Astrocyte (in vitro differentiated cells and primary cell): ENCODE data around the gene SHC4. TPM values are rescaled to one million over a fixed set of nuclear protein-coding genes. Genes with fewer than 3 reads are reported as not detected.
A peak's percentile ranks its signal among the peaks of the same experiment; 100 is the strongest.

Experiments used
- DNase-seq: peaks from one replicate; pipeline ENCODE4 v3.0.0-alpha.2; 2010; ENCODE audit warnings: low read depth
- FAIRE-seq: peaks from 2 replicates; lab custom pipeline; 2011; peaks lifted over from hg19 to GRCh38; lab: Jason Lieb, UNC
- H2AFZ ChIP-seq: 2 replicates; pipeline ENCODE4 v1.6.0; 2012; ENCODE audit warnings: low read depth, low read length, inconsistent platforms
- H3K27ac ChIP-seq: 2 replicates; pipeline ENCODE4 v1.5.1; 2011; ENCODE audit warnings: low read depth, low read length, inconsistent platforms
- H3K27me3 ChIP-seq: 2 replicates; pipeline ENCODE4 v1.6.0; 2011; ENCODE audit warnings: low read length, inconsistent platforms; ENCODE audit not compliant: insufficient read depth
- H3K36me3 ChIP-seq: 2 replicates; pipeline ENCODE4 v1.5.1; 2011; ENCODE audit warnings: low read length, inconsistent platforms; ENCODE audit not compliant: insufficient read depth
- H3K4me1 ChIP-seq: 2 replicates; pipeline ENCODE4 v1.5.1; 2011; ENCODE audit warnings: low read length, inconsistent platforms; ENCODE audit not compliant: insufficient read depth
- H3K4me2 ChIP-seq: 2 replicates; pipeline ENCODE4 v1.6.0; 2012; ENCODE audit warnings: low read length, inconsistent platforms
- H3K4me3 ChIP-seq: 2 replicates; pipeline ENCODE4 v1.5.1; 2011; ENCODE audit warnings: low read depth, mild to moderate bottlenecking, low read length, inconsistent platforms; ENCODE audit not compliant: insufficient read depth
- H3K79me2 ChIP-seq: 2 replicates; pipeline ENCODE4 v1.6.0; 2012; ENCODE audit warnings: mild to moderate bottlenecking, low read length, inconsistent platforms; ENCODE audit not compliant: insufficient read depth
- H3K9ac ChIP-seq: 2 replicates; pipeline ENCODE4 v1.6.0; 2012; ENCODE audit warnings: mild to moderate bottlenecking, low read length, inconsistent platforms
- H3K9me3 ChIP-seq: 2 replicates; pipeline ENCODE4 v1.5.1; 2012; ENCODE audit warnings: low read depth, mild to moderate bottlenecking, low read length, inconsistent platforms; ENCODE audit not compliant: insufficient read depth
- H4K20me1 ChIP-seq: 2 replicates; pipeline ENCODE4 v1.6.0; 2012; ENCODE audit warnings: low read length, inconsistent platforms; ENCODE audit not compliant: insufficient read depth
- H3K27ac Mint-ChIP-seq: one replicate; pipeline ENCODE4 v1.8.0; 2021; ENCODE audit warnings: mild to moderate bottlenecking, mixed read lengths; ENCODE audit not compliant: unreplicated experiment
- H3K27me3 Mint-ChIP-seq: one replicate; pipeline ENCODE4 v1.8.0; 2021; ENCODE audit warnings: low read depth, mixed read lengths; ENCODE audit not compliant: unreplicated experiment
- H3K36me3 Mint-ChIP-seq: one replicate; pipeline ENCODE4 v1.8.0; 2021; ENCODE audit warnings: low read depth, mixed read lengths; ENCODE audit not compliant: unreplicated experiment
- H3K4me1 Mint-ChIP-seq: one replicate; pipeline ENCODE4 v1.8.0; 2021; ENCODE audit warnings: low read depth, mixed read lengths; ENCODE audit not compliant: unreplicated experiment
- H3K4me3 Mint-ChIP-seq: one replicate; pipeline ENCODE4 v1.8.0; 2021; ENCODE audit warnings: mild to moderate bottlenecking, moderate library complexity, mixed read lengths; ENCODE audit not compliant: unreplicated experiment
- H3K9me3 Mint-ChIP-seq: one replicate; pipeline ENCODE4 v1.8.0; 2021; ENCODE audit warnings: mild to moderate bottlenecking, mixed read lengths; ENCODE audit not compliant: unreplicated experiment
- CTCF ChIP-seq: IDR thresholded peaks from 2 replicates; pipeline ENCODE4 v1.5.1; 2011; ENCODE audit warnings: low read depth, mild to moderate bottlenecking, inconsistent platforms, low read length, moderate library complexity; ENCODE audit not compliant: insufficient read depth
- EZH2 ChIP-seq: IDR thresholded peaks from 2 replicates; pipeline ENCODE4 v1.6.1; 2012; ENCODE audit warnings: mild to moderate bottlenecking, low read length, inconsistent platforms; ENCODE audit not compliant: insufficient read depth
- total RNA-seq: library from RNA; stranded (reverse); gene quantifications from 2 replicates; pipeline ENCODE4 v1.2.1, GENCODE V29; 2021

SHC4 gene
- total RNA-seq, 1 donor from 2014 or later = 2.7 TPM

- Mint-ChIP-seq H3K27ac (no peak overlapping the region), H3K9me3 (no peaks in the 10 kb centered on the region), H3K4me3 (no peak overlapping the region), H3K27me3 (no peaks in the 10 kb centered on the region), H3K36me3 (peaks cover 2% of the 10 kb centered on the region), H3K4me1 (peaks cover 12% of the 10 kb centered on the region)
- Histone ChIP-seq H3K79me2 (no peaks in the 10 kb centered on the region), H3K9ac (no peak overlapping the region), H3K4me2 (no peak overlapping the region), H3K4me3 (no peak overlapping the region), H3K27ac (no peak overlapping the region), H2AFZ (no peak overlapping the region), H4K20me1 (no peaks in the 10 kb centered on the region), H3K4me1 (peaks cover 6% of the 10 kb centered on the region), H3K36me3 (no peaks in the 10 kb centered on the region), H3K27me3 (no peaks in the 10 kb centered on the region), H3K9me3 (no peaks in the 10 kb centered on the region)
- no peak for FAIRE-seq
- DNase-seq = no peak
- TF ChIP-seq CTCF (no peak), EZH2 (no peak)
These were observed 7.8 kb downstream of the SHC4 start for GRCh38 chr15:48955967-48956366.

GRCh38 chr15:48955370-48955769 lies 8.3 kb downstream of the SHC4 start:
- Histone ChIP-seq H3K4me2 (no peak overlapping the region), H4K20me1 (no peaks in the 10 kb centered on the region), H3K4me3 (no peak overlapping the region), H3K36me3 (no peaks in the 10 kb centered on the region), H3K27ac (no peak overlapping the region), H3K9me3 (no peaks in the 10 kb centered on the region), H3K9ac (no peak overlapping the region), H3K27me3 (no peaks in the 10 kb centered on the region), H2AFZ (no peak overlapping the region), H3K4me1 (peaks cover 6% of the 10 kb centered on the region), H3K79me2 (no peaks in the 10 kb centered on the region)
- peaks cover 2% of the 10 kb centered on the region for H3K36me3 Mint-ChIP-seq
- TF ChIP-seq EZH2 = no peak
- no peak for TF ChIP-seq CTCF
- FAIRE-seq (no peak), DNase-seq (no peak)
- H3K27ac Mint-ChIP-seq = no peak overlapping the region
- H3K9me3 Mint-ChIP-seq = no peaks in the 10 kb centered on the region
- no peaks in the 10 kb centered on the region for H3K27me3 Mint-ChIP-seq
- peaks cover 12% of the 10 kb centered on the region for H3K4me1 Mint-ChIP-seq
- H3K4me3 Mint-ChIP-seq = no peak overlapping the region

GRCh38 chr15:48954538-48954937 lies 9.2 kb downstream of the SHC4 start:
- Histone ChIP-seq H3K9me3 (no peaks in the 10 kb centered on the region), H3K4me3 (no peak overlapping the region), H3K27me3 (no peaks in the 10 kb centered on the region), H3K79me2 (no peaks in the 10 kb centered on the region), H3K4me2 (peak overlapping the region; percentile 7), H3K27ac (no peak overlapping the region), H3K9ac (no peak overlapping the region), H2AFZ (no peak overlapping the region), H4K20me1 (no peaks in the 10 kb centered on the region), H3K4me1 (peaks cover 6% of the 10 kb centered on the region), H3K36me3 (no peaks in the 10 kb centered on the region)
- DNase-seq (peak; percentile 52), FAIRE-seq (no peak)
- H3K9me3 Mint-ChIP-seq = no peaks in the 10 kb centered on the region
- H3K27me3 Mint-ChIP-seq = no peaks in the 10 kb centered on the region
- TF ChIP-seq CTCF = no peak
- no peak for TF ChIP-seq EZH2
- peak overlapping the region; percentile 30 for H3K27ac Mint-ChIP-seq
- no peak overlapping the region for H3K4me3 Mint-ChIP-seq
- peaks cover 2% of the 10 kb centered on the region for H3K36me3 Mint-ChIP-seq
- peaks cover 12% of the 10 kb centered on the region for H3K4me1 Mint-ChIP-seq
